ENCODE data around the gene BATF2. TPM values are rescaled to one million over a fixed set of nuclear protein-coding genes. Genes with fewer than 3 reads are reported as not detected.

Gene BATF2
- total and polyA plus RNA-seq, 12 donors: 0.67 to 34.5 (median 6.2) TPM

DNA sequence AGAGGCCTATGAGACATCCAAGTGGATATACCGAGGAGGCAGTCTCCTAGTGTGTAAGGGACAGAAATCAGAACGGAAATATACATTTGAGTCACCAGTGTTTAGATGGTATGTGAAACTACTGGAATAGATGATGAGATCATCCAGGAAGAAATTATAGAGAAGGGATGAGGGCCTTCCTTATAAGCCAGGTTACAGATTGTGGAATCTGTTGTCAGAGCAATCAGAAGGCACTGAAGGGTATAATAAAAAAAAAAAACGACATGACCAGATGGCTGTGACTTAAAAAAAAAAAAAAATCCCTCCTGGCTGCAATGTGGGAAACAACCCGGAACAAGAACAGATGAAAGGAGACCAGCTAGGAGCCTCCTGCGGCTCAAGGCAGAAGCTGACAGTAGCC is 27.6 kb downstream of the BATF2 start:
- no peaks in the 10 kb centered on the region for H3K36me3 ChIP-seq (replicated peaks in 1 of 2)
- no peak overlapping the region for H3K4me3 ChIP-seq
- H3K27me3 ChIP-seq: no peaks in the 10 kb centered on the region
- intact Hi-C loops (cut with DNase I): no loop called here
- peaks cover 0 to 7% of the 10 kb centered on the region in 2 donors for H3K4me1 ChIP-seq (replicated peaks in 1 of 2)
- TF ChIP-seq, protein P1, sequence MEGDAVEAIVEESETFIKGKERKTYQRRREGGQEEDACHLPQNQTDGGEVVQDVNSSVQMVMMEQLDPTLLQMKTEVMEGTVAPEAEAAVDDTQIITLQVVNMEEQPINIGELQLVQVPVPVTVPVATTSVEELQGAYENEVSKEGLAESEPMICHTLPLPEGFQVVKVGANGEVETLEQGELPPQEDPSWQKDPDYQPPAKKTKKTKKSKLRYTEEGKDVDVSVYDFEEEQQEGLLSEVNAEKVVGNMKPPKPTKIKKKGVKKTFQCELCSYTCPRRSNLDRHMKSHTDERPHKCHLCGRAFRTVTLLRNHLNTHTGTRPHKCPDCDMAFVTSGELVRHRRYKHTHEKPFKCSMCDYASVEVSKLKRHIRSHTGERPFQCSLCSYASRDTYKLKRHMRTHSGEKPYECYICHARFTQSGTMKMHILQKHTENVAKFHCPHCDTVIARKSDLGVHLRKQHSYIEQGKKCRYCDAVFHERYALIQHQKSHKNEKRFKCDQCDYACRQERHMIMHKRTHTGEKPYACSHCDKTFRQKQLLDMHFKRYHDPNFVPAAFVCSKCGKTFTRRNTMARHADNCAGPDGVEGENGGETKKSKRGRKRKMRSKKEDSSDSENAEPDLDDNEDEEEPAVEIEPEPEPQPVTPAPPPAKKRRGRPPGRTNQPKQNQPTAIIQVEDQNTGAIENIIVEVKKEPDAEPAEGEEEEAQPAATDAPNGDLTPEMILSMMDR (IDR thresholded peaks at IDR 0.05): no peak
- TF ChIP-seq POLR2A (IDR thresholded peaks at IDR 0.05): no peak
- no peaks in the 10 kb centered on the region for H3K9me3 ChIP-seq (replicated peaks in 1 of 3)
- no peak overlapping the region for H3K27ac ChIP-seq
- DNase-seq: no peak
- 52 to 69% (median 60%) methylated on average over 5 of the region's 5 CpGs for WGBS, 4 donors

GRCh38 chr11:64967375-64967774 is 29.4 kb downstream of the BATF2 start:
- Histone ChIP-seq H3K36me3 (replicated peaks in 1 of 2) (no peaks in the 10 kb centered on the region), H3K27me3 (no peaks in the 10 kb centered on the region), H3K27ac (no peak overlapping the region), H3K4me1 (replicated peaks in 1 of 2) (peaks cover 0 to 7% of the 10 kb centered on the region in 2 donors), H3K9me3 (replicated peaks in 1 of 3) (no peaks in the 10 kb centered on the region), H3K4me3 (no peak overlapping the region)
- intact Hi-C loops (cut with DNase I): no loop called here
- no peak for DNase-seq
- 84 to 93% (median 89%) methylated on average over 3 of the region's 3 CpGs for WGBS, 4 donors
- TF ChIP-seq POLR2A (IDR thresholded peaks at IDR 0.05): no peak
- TF ChIP-seq, protein P1 (IDR thresholded peaks at IDR 0.05): no peak

DNA sequence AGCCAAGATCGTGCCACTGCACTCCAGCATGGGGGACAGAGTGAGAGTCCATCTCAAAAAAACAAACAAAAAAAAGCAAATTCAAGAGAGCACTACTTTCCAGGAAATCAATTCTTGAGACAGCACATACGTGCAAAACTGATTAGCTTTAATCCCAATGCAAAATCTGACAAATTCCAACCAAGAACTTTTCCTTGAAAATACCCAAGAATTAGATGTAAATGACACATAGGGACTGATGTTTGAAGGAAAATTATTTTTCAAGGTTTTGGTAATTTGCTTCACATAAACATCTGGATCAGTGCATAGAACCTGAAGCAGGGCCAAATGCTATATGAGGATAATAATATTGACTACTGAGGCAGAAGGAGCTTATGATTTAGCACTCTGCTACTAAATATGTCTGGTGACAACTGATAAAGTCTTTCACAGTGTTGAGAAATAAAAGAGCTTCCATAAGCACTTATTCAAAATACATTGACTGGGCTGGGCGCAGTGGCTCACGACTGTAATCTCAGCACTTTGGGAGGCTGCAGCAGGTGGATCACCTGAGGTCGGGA is 33.6 kb downstream of the BATF2 start:
- no peak overlapping the region for H3K27ac ChIP-seq
- H3K27me3 ChIP-seq: no peaks in the 10 kb centered on the region
- H3K9me3 ChIP-seq (replicated peaks in 1 of 3): no peaks in the 10 kb centered on the region
- H3K4me3 ChIP-seq: no peak overlapping the region
- no peaks in the 10 kb centered on the region for H3K4me1 ChIP-seq (replicated peaks in 1 of 2)
- no peak for DNase-seq
- no peak for TF ChIP-seq POLR2A (IDR thresholded peaks at IDR 0.05)
- TF ChIP-seq, protein P1 (IDR thresholded peaks at IDR 0.05): no peak
- no peaks in the 10 kb centered on the region for H3K36me3 ChIP-seq (replicated peaks in 1 of 2)
- intact Hi-C loops (cut with DNase I): no loop called here
- 73 to 82% (median 78%) methylated on average over 5 of the region's 5 CpGs for WGBS, 4 donors

DNA sequence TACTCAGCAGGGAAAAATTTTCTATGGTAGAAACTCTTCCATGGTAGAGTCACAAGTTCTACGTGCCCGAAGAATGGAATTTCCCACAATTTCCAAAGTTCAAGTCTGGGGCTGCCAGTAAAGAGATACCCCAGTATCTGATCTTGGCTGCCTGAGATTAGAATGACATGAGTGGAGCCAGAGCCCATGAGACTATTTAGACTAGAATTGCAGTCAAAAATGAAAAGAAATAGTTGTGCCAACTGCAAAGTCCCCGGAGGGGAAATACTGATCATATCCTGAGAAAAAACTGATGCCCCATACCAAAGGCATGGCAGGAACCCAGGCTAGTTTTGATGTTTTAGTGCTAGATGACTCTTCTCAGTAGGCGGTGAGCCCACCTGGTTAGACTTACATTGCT is 36.1 kb downstream of the BATF2 start:
- intact Hi-C loops (cut with DNase I): no loop called here
- no peak overlapping the region for H3K27ac ChIP-seq
- no peak overlapping the region for H3K4me3 ChIP-seq
- peaks cover 4% of the 10 kb centered on the region for H3K27me3 ChIP-seq
- no peaks in the 10 kb centered on the region for H3K36me3 ChIP-seq (replicated peaks in 1 of 2)
- no peaks in the 10 kb centered on the region for H3K9me3 ChIP-seq (replicated peaks in 1 of 3)
- WGBS, 4 donors: 63 to 69% (median 66%) methylated on average over 4 of the region's 4 CpGs
- H3K4me1 ChIP-seq (replicated peaks in 1 of 2): no peaks in the 10 kb centered on the region
- no peak for DNase-seq
- TF ChIP-seq, protein P1 (IDR thresholded peaks at IDR 0.05): no peak
- no peak for TF ChIP-seq POLR2A (IDR thresholded peaks at IDR 0.05)

Data from adrenal gland (tissue), 12 donors.